Stimulated activated CD4-positive, alpha-beta T cell treated with anti-CD3 and anti-CD28 coated beads, Interleukin-4, amount 100 ng/mL, for 24 hours (primary cell): ENCODE results near the gene TWF2.

Experiments used
- DNase-seq: peaks from one replicate; pipeline ENCODE4 v3.0.0-alpha.2; 2020

The TWF2 gene

GRCh38 chr3:52256622-52257021 is 17.7 kb upstream of the TWF2 start:
- no peak for DNase-seq

GRCh38 chr3:52256159-52256558 is 17.2 kb upstream of the TWF2 start:
- DNase-seq: no peak

- DNase-seq: no peak
Measured at GRCh38 chr3:52254608-52255007, 15.7 kb upstream of the TWF2 start.

GRCh38 chr3:52253314-52254304 is 14.7 kb upstream of the TWF2 start:
- DNase-seq: peak; percentile 85

- no peak for DNase-seq
Measured at GRCh38 chr3:52250122-52250521, 11.2 kb upstream of the TWF2 start.

- no peak for DNase-seq
Measured at GRCh38 chr3:52249683-52250082, 10.7 kb upstream of the TWF2 start.

GRCh38 chr3:52248816-52249547 is 10.0 kb upstream of the TWF2 start:
- no peak for DNase-seq

GRCh38 chr3:52248165-52248541 is 9.2 kb upstream of the TWF2 start:
- DNase-seq: no peak

- DNase-seq: no peak
Measured at GRCh38 chr3:52247409-52248164, 8.6 kb upstream of the TWF2 start.

GRCh38 chr3:52246728-52247408 is 7.9 kb upstream of the TWF2 start:
- no peak for DNase-seq

- DNase-seq: no peak
Measured at GRCh38 chr3:52246264-52246620, 7.3 kb upstream of the TWF2 start.

- DNase-seq: peak; percentile 48
Measured at GRCh38 chr3:52245322-52246263, 6.6 kb upstream of the TWF2 start, which contains the start of gene PPM1M. Gene PPM1M, plus strand, starts transcription at chr3:52245759. Its CDS starts 66 bp downstream, at chr3:52245825.

GRCh38 chr3:52243791-52244628 is 5.1 kb upstream of the TWF2 start:
- DNase-seq: peak; percentile 54

- no peak for DNase-seq
Measured at GRCh38 chr3:52242039-52242438, 3.1 kb upstream of the TWF2 start.

GRCh38 chr3:52240886-52241370 is 2.0 kb upstream of the TWF2 start:
- DNase-seq: no peak

- DNase-seq: peak; percentile 70
Measured at GRCh38 chr3:52240059-52240885, 1.3 kb upstream of the TWF2 start.

- no peak for DNase-seq
Measured at GRCh38 chr3:52238193-52238760, 681 bp downstream of the TWF2 start.

GRCh38 chr3:52237657-52238172 is 1.2 kb downstream of the TWF2 start:
- DNase-seq: no peak
